Left colon (tissue), 2 donors: ENCODE results near the gene EFNA1. TPM values are rescaled to one million over a fixed set of nuclear protein-coding genes. Genes with fewer than 3 reads are reported as not detected.
A peak's percentile ranks its signal among the peaks of the same experiment; 100 is the strongest.

ENCODE experiments used
- ATAC-seq: fragments of 200-7000 bp; cut with Tn5 transposase; one replicate; pipeline ENCODE4 v1.9.1; 2020; ENCODE audit warnings: mild to moderate bottlenecking, moderate library complexity
- DNase-seq, 2 donors: peaks; one replicate each; pipeline ENCODE4 v3.0.0-alpha.2; 2020
- intact Hi-C, 2 donors: fragments of 100-400 bp; cut with DNase I in 1 of 2; cut with micrococcal nuclease in 1 of 2; formaldehyde crosslinking; loops; one replicate each; pipeline versions ENCODE4 v1.11.2 to v1.14.0; 2022; cut with DNase I, micrococcal nuclease
- total RNA-seq, 2 donors: library from RNA; stranded (reverse); fragmentation: NEBNext Ultra II Directional; extraction: Animal tissue kit (Norgen Biotek cat#: 25700); gene quantifications; one replicate each; pipeline ENCODE4 v1.2.1, GENCODE V29; 2021
- donor health status: DM: no; HTN: no; CAD: no.
- donor health status: DM: yes; HTN: yes; CAD: no.

Gene EFNA1
- total RNA-seq, 2 donors from 2014 or later: 63.0 to 176 TPM

DNA sequence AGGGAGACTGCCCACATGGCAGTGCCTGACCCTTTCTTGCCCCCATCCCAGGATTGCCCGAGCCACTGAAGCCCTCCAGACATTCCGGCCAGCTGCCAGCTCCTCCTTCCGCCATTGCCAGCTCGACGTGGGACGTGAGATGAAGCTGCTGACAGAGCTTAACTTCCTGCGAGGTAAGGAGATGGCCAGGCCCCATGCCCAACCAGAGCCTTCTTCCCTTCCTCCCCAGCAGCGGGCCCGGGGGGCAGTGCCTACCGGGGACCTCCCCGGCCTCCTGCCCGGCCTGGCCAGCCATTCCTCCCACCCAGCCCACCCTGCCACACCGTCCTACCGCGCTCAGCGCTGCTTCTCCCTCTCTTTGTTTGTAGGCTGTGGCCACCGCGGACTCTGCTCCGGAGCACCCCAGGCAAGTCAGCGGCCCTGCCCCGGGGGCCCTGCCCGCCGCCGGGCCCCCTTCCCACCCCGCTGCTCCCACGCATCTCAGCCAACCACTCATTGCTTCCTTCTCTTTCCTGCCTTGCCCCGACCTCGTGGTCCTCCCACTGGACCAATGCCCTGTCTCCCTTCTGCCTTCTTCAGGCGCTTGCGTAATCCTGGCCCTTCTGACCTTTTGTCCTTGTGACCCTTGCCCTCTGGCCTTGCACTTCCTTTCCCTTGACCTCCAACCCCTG is 50.9 kb downstream of the EFNA1 start:
- DNase-seq (no peak), ATAC-seq (no peak)
- intact Hi-C loops: no loop called here

DNA sequence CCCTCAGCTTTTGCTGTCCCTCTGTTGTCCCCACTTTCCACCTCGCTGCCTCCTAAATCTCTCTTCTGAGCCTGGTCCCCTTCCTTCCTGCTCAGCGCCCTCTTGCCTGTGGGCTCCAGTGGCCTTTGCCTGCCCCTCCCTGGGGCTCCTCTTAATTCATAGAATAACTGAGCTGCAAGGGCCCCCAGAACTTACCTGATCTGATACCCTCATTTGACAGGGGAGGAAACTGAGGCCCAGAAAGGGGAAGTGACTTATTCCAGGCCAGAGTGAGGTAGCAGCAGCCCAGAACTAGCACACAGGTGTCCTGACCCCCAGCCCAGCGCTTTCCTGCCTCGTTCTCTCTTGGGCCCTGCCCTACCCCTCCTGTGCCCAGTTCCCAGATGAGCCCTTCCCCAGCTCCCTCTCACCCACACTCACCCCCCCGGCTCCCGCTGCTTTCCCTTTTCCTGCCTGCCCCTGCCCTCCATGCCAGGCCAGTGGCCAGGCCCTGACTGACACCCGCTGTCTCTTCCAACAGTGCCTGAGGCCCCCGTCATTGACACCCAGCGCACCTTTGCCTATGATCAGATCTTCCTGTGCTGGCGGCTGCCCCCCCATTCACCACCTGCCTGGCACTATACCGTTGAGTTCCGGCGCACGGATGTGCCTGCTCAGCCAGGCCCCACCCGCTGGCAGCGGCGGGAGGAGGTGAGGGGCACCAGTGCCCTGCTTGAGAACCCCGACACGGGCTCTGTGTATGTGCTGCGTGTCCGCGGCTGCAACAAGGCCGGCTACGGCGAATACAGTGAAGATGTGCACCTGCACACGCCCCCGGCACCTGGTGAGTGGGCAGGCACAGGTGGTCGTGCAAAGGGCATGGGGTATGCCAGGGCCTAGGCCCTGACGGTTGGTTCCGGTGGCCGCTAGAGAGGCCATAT is 51.7 kb downstream of the EFNA1 start:
- no peak for ATAC-seq
- intact Hi-C loops: no loop called here
- DNase-seq: no peak

DNA sequence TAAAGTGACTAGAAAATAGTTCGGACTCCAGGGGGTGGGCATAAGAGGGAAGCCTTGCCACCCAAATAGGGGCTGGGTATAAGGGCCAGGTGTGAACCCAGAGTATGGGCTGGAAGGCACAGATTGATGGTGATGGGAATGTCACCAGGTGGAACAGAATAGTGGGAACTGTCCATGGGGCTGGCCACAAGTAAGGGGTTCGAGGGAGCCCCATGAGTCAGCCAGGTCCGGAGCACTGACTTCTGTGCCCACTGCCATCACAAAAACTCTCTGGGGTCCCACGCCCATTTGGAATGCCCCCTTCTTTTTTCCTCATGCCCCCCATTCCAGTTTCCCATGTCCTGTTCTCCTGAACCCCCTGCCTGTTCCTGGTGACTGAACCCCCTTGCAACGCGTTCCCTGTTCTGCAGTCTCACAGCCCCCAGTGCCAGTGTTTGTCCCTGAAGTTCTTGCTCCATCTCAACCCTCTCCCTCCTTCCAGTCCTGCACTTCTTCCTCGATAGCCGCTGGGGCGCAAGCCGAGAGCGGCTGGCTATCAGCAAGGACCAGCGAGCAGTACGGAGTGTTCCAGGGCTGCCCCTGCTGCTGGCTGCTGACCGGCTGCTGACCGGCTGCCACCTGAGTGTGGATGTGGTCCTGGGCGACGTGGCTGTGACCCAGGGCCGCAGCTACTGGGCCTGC is 53.8 kb downstream of the EFNA1 start:
- intact Hi-C loops: no loop called here
- peak in 1 of 2 donors; percentile 24 for DNase-seq
- ATAC-seq: no peak

DNA sequence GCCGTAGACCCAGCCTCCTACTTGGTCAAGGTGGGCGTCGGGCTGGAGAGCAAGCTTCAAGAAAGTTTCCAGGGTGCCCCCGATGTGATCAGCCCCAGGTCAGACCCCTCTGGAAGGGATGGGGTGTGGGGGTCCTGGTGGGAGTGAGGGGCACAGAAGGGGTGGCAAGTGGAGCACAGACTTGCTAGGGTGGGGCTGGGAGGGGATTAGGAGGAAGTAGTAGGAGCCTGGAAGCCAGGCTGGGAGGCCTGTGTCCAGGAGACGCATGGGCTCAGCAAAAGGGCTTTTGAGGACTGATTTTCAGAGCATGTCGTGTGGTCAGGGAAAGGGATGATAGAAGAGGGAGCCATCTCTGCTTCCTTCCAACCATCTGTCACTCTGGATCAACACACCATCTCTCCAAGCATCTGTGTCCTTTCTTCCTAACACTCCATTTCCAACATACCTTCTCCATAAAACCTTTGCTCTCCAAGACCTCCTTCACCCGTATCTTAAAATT is 54.4 kb downstream of the EFNA1 start:
- no peak for ATAC-seq
- intact Hi-C loops: no loop called here
- DNase-seq: peak in 1 of 2 donors; percentile 23

DNA sequence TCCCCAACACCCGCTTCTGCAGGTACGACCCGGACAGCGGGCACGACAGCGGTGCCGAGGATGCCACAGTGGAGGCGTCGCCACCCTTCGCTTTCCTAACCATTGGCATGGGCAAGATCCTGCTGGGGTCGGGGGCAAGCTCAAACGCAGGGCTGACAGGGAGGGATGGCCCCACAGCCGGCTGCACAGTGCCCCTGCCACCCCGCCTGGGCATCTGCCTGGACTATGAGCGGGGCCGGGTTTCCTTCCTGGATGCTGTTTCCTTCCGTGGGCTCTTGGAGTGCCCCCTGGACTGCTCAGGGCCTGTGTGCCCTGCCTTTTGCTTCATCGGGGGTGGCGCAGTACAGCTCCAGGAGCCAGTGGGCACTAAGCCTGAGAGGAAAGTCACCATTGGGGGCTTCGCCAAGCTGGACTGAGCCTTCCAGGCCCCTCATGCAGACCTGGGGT is 56.1 kb downstream of the EFNA1 start:
- ATAC-seq (no peak), DNase-seq (peak in 1 of 2 donors; percentile 27)
- intact Hi-C loops: no loop called here

DNA sequence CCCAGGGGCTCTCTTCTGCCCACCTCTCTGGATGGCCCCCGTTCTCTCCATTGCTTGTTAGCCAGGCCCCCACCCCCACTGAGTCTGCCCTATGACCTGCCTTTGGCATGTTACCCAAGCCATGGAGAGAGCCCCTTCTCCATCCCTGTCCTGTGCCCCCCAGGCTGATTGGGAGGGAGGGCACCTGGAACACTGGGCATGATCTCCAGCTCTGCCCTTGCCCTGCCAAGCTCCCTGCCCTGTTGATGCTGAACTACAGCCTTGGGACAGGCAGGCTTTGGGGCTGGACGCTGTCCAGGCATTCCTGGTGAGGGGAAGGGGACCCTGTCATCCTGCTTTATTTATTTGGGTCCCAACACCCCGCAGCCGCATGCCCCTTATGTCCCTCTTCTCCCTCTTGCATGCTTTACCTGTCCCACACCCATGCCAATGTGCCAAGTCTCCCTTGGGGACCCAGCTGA is 56.7 kb downstream of the EFNA1 start:
- DNase-seq (peak in 1 of 2 donors; percentile 27), ATAC-seq (no peak)
- intact Hi-C loops: no loop called here

Other genes starting within 250 kb of the EFNA1 start
- gene PMVK, start 191.2 kb upstream of the EFNA1 start, total RNA-seq: 10 to 100 TPM; 33.4 to 34.0 TPM
- gene PBXIP1, start 171.8 kb upstream of the EFNA1 start, total RNA-seq: 10 to 100 TPM; 33.4 to 61.2 TPM
- 10 to 100 TPM; 27.0 to 31.3 TPM for gene PYGO2, start 166.1 kb upstream of the EFNA1 start, total RNA-seq
- 100 to 1,000 TPM in 1 of 2 donors, 10 to 100 TPM in 1; 95.3 to 108 TPM for gene SHC1, start 157.1 kb upstream of the EFNA1 start, total RNA-seq
- gene CKS1B, start 153.2 kb upstream of the EFNA1 start, total RNA-seq: 10 to 100 TPM; 22.8 to 35.7 TPM
- gene FLAD1, start 144.5 kb upstream of the EFNA1 start, total RNA-seq: 10 to 100 TPM; 32.8 to 43.7 TPM
- under 1 TPM in 1 of 2 donors, not detected in 1; 0.52 TPM for gene LENEP, start 134.3 kb upstream of the EFNA1 start, total RNA-seq
- 100 to 1,000 TPM; 248 to 326 TPM for gene ZBTB7B, start 125.1 kb upstream of the EFNA1 start, total RNA-seq
- 1 to 10 TPM; 1.5 to 3.6 TPM for gene DCST2, start 94.1 kb upstream of the EFNA1 start, total RNA-seq
- gene DCST1, start 94.1 kb upstream of the EFNA1 start, total RNA-seq: under 1 TPM in 1 of 2 donors, not detected in 1; 0.21 TPM
- gene ADAM15, start 76.6 kb upstream of the EFNA1 start, total RNA-seq: 100 to 1,000 TPM in 1 of 2 donors, 10 to 100 TPM in 1; 88.9 to 160 TPM
- 10 to 100 TPM; 23.0 to 33.5 TPM for gene EFNA4, start 64.1 kb upstream of the EFNA1 start, total RNA-seq
- 10 to 100 TPM in 1 of 2 donors, 1 to 10 TPM in 1; 7.7 to 23.1 TPM for gene EFNA3, start 49.0 kb upstream of the EFNA1 start, total RNA-seq
- 100 to 1,000 TPM in 1 of 2 donors, 10 to 100 TPM in 1; 70.6 to 107 TPM for gene SLC50A1, start 8.0 kb downstream of the EFNA1 start, total RNA-seq
- gene DPM3, start 12.7 kb downstream of the EFNA1 start, total RNA-seq: 100 to 1,000 TPM in 1 of 2 donors, 10 to 100 TPM in 1; 93.9 to 131 TPM
- 100 to 1,000 TPM; 143 to 164 TPM for gene KRTCAP2, start 45.4 kb downstream of the EFNA1 start, total RNA-seq
- under 1 TPM; 0.28 to 0.52 TPM for gene TRIM46, start 46.0 kb downstream of the EFNA1 start, total RNA-seq
- 10 to 100 TPM; 20.0 to 20.9 TPM for gene THBS3, start 80.0 kb downstream of the EFNA1 start, total RNA-seq
- 10 to 100 TPM; 36.3 to 46.4 TPM for gene MTX1, start 80.8 kb downstream of the EFNA1 start, total RNA-seq
- 10 to 100 TPM; 19.9 to 21.7 TPM for gene ENTREP3, start 127.6 kb downstream of the EFNA1 start, total RNA-seq
- gene SCAMP3, start 134.5 kb downstream of the EFNA1 start, total RNA-seq: 10 to 100 TPM; 43.1 to 53.2 TPM
- 10 to 100 TPM; 34.3 to 41.0 TPM for gene CLK2, start 145.6 kb downstream of the EFNA1 start, total RNA-seq
- 10 to 100 TPM; 11.2 to 21.5 TPM for gene HCN3, start 149.6 kb downstream of the EFNA1 start, total RNA-seq
- 1 to 10 TPM; 1.0 to 1.9 TPM for gene PKLR, start 173.6 kb downstream of the EFNA1 start, total RNA-seq
- gene FDPS, start 181.0 kb downstream of the EFNA1 start, total RNA-seq: 100 to 1,000 TPM; 192 to 375 TPM
- gene RUSC1, start 193.0 kb downstream of the EFNA1 start, total RNA-seq: 10 to 100 TPM; 73.2 to 78.8 TPM